GM18507 (cell line): ENCODE results near the gene EFCAB14.
"Not testable (repeated sequence)": the region's sequence is repeated elsewhere in the genome, so short reads cannot be mapped to it uniquely, and the experiment has no call there.

ENCODE experiments used
- DNase-seq: peaks from one replicate; pipeline ENCODE4 v3.0.0; 2011; ENCODE audit warnings: low read depth; ENCODE audit not compliant: insufficient read length; ENCODE audit errors: extremely low spot score
- FAIRE-seq: peaks from 2 replicates; lab custom pipeline; 2011; peaks lifted over from hg19 to GRCh38; lab: Jason Lieb, UNC

The EFCAB14 gene

GRCh38 chr1:46718727-46719622 is at the start of gene EFCAB14:
Gene EFCAB14 (minus strand): TSS chr1:46719114. CDS start chr1:46718087, 1,027 bp downstream.
- peak; percentile 95 for DNase-seq
- FAIRE-seq = peak; percentile 92

GRCh38 chr1:46768445-46768844 is 49.5 kb upstream of the EFCAB14 start:
- DNase-seq (no peak), FAIRE-seq (no peak)

- FAIRE-seq (no peak), DNase-seq (no peak)
These were observed 48.9 kb upstream of the EFCAB14 start for GRCh38 chr1:46767649-46768282.

- FAIRE-seq (no peak), DNase-seq (no peak)
These were observed 45.5 kb upstream of the EFCAB14 start for GRCh38 chr1:46764402-46764801.

- FAIRE-seq = no peak
These were observed 42.8 kb upstream of the EFCAB14 start for GRCh38 chr1:46761740-46762139.

GRCh38 chr1:46760558-46761166 is 41.7 kb upstream of the EFCAB14 start:
- no peak for FAIRE-seq

More at GRCh38 chr1:46761740-46762139, 42.8 kb upstream of the EFCAB14 start:
- no peak for DNase-seq

GRCh38 chr1:46757956-46758528 is 39.1 kb upstream of the EFCAB14 start:
- no peak for DNase-seq
- no peak for FAIRE-seq

More at GRCh38 chr1:46760558-46761166, 41.7 kb upstream of the EFCAB14 start:
- no peak for DNase-seq

GRCh38 chr1:46757247-46757955 is 38.5 kb upstream of the EFCAB14 start:
- no peak for FAIRE-seq

GRCh38 chr1:46755121-46755520 is 36.2 kb upstream of the EFCAB14 start:
- DNase-seq = no peak
- FAIRE-seq = no peak

More at GRCh38 chr1:46757247-46757955, 38.5 kb upstream of the EFCAB14 start:
- no peak for DNase-seq

- FAIRE-seq, DNase-seq: not testable (repeated sequence)
These were observed 35.8 kb upstream of the EFCAB14 start for GRCh38 chr1:46754707-46755106.

- DNase-seq = no peak
- FAIRE-seq = no peak
These were observed 35.1 kb upstream of the EFCAB14 start for GRCh38 chr1:46753985-46754384.

GRCh38 chr1:46749921-46750404 is 31.0 kb upstream of the EFCAB14 start:
- DNase-seq (no peak), FAIRE-seq (no peak)

- DNase-seq = no peak
- FAIRE-seq = no peak
These were observed 30.5 kb upstream of the EFCAB14 start for GRCh38 chr1:46749404-46749803.

- DNase-seq = no peak
- peak; percentile 52 for FAIRE-seq
These were observed 28.9 kb upstream of the EFCAB14 start for GRCh38 chr1:46747683-46748288.

GRCh38 chr1:46742069-46742468 is 23.2 kb upstream of the EFCAB14 start:
- DNase-seq (no peak), FAIRE-seq (no peak)

GRCh38 chr1:46735708-46736324 is 16.9 kb upstream of the EFCAB14 start:
- FAIRE-seq (peak; percentile 79), DNase-seq (no peak)

- not testable (repeated sequence) for FAIRE-seq, DNase-seq
These were observed 9.5 kb upstream of the EFCAB14 start for GRCh38 chr1:46728327-46728873.

- FAIRE-seq (no peak), DNase-seq (no peak)
These were observed 6.8 kb upstream of the EFCAB14 start for GRCh38 chr1:46725736-46726108.
